Activated CD4-positive, alpha-beta T cell treated with anti-CD3 and anti-CD28 coated beads, Interleukin-2, amount 10 ng/mL, durations not matched to agents 24 days and 14 days (primary cell): ENCODE data around the gene EFCAB11. TPM values are rescaled to one million over a fixed set of nuclear protein-coding genes. Genes with fewer than 3 reads are reported as not detected.

ENCODE experiments used
- DNase-seq: peaks from one replicate; pipeline ENCODE4 v3.0.0; 2022
- H3K27ac Mint-ChIP-seq: one replicate; pipeline ENCODE4 v1.8.0; 2022; ENCODE audit warnings: mild to moderate bottlenecking, mixed read lengths
- H3K27me3 Mint-ChIP-seq: one replicate; pipeline ENCODE4 v1.8.0; 2022; ENCODE audit warnings: mixed read lengths
- H3K36me3 Mint-ChIP-seq: one replicate; pipeline ENCODE4 v1.8.0; 2022; ENCODE audit warnings: low read depth, mild to moderate bottlenecking, mixed read lengths
- H3K4me1 Mint-ChIP-seq: one replicate; pipeline ENCODE4 v1.8.0; 2021; ENCODE audit warnings: mixed read lengths
- H3K4me3 Mint-ChIP-seq: one replicate; pipeline ENCODE4 v1.8.0; 2022; ENCODE audit warnings: mild to moderate bottlenecking, moderate library complexity, mixed read lengths
- H3K9me3 Mint-ChIP-seq: one replicate; pipeline ENCODE4 v1.8.0; 2021; ENCODE audit warnings: mixed read lengths
- intact Hi-C: fragments of 100-400 bp; cut with micrococcal nuclease; formaldehyde crosslinking; loops from one replicate; pipeline ENCODE4 v1.15.1; 2023
- total RNA-seq: library from RNA; stranded (reverse); gene quantifications from 2 replicates; pipeline ENCODE4 v1.2.3, GENCODE V29; 2022

EFCAB11 gene
- total RNA-seq, 1 donor from 2014 or later, result 6.8 TPM

GRCh38 chr14:89952576-89952975 lies 2.0 kb downstream of the EFCAB11 start:
- Mint-ChIP-seq H3K27ac (no peak overlapping the region), H3K36me3 (peaks cover 16% of the 10 kb centered on the region), H3K27me3 (no peaks in the 10 kb centered on the region), H3K4me3 (no peak overlapping the region), H3K4me1 (peaks cover 28% of the 10 kb centered on the region), H3K9me3 (no peaks in the 10 kb centered on the region)
- intact Hi-C loops, result no loop called here
- DNase-seq, result no peak

GRCh38 chr14:89947344-89947743 lies 7.2 kb downstream of the EFCAB11 start:
- H3K36me3 Mint-ChIP-seq, result peaks cover 4% of the 10 kb centered on the region
- no peak overlapping the region for H3K27ac Mint-ChIP-seq
- no peak for DNase-seq
- no peaks in the 10 kb centered on the region for H3K9me3 Mint-ChIP-seq
- no peak overlapping the region for H3K4me3 Mint-ChIP-seq
- H3K4me1 Mint-ChIP-seq, result peaks cover 7% of the 10 kb centered on the region
- intact Hi-C loops, result no loop called here
- no peaks in the 10 kb centered on the region for H3K27me3 Mint-ChIP-seq

DNA sequence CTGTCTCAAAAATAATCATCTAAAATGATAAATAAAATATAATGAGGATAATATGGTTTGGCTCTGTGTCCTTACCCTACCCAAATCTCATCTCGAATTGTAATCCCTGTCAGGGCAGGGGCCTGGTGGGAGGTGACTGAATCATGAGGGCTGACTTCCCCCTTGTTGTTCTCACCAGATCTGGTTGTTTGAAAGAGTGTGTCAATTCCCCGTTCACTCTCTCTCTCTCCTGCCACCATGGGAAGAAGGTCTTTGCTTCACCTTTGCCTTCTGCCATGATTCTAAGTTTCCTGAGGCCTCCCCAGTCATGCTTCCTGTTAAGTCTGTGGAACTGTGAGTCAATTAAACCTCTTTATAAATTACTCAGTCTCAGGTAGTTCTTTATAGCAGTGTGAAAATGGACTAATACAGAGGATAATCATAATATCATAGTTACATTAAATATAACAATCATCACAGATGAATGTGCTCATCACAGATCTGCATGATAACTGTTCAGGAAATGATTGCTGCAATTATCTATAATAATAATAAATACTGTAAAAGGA lies 12.6 kb downstream of the EFCAB11 start:
- H3K27ac Mint-ChIP-seq, result peak overlapping the region; percentile 14
- intact Hi-C loops, result loop anchor here (2.0 kb wide), 1 partner anchor 119 kb away; the partner anchor contains the start of gene KCNK13
- peak; percentile 44 for DNase-seq
- H3K4me1 Mint-ChIP-seq, result peaks cover 4% of the 10 kb centered on the region
- H3K4me3 Mint-ChIP-seq, result no peak overlapping the region
- no peaks in the 10 kb centered on the region for H3K36me3 Mint-ChIP-seq
- no peaks in the 10 kb centered on the region for H3K27me3 Mint-ChIP-seq
- no peaks in the 10 kb centered on the region for H3K9me3 Mint-ChIP-seq

DNA sequence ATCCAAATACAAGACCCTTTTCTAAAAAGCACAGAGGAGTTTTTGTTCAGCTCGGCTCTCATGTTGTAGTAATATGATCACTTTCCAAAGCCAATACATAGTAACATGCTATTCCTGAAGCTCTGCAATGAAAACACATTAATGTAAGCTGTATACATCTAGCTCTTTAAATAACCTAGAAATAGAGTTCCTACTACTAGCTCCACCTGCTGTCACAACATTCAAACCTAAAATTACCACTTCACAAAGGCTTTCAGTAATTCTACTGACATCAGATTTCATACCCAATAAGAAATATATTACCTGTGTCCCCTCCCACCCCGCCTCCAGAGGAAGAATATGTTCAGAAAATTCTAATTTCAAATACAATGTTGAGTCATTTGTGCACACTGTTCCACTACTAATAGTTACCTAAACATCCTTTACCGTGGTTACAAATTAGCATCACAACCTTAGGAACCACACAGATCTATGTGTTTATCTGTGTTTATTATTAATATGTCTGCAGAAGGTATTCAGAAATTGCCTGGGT lies 17.8 kb downstream of the EFCAB11 start:
- no peaks in the 10 kb centered on the region for H3K9me3 Mint-ChIP-seq
- intact Hi-C loops, result no loop called here
- no peak overlapping the region for H3K27ac Mint-ChIP-seq
- no peak overlapping the region for H3K4me3 Mint-ChIP-seq
- no peak for DNase-seq
- H3K27me3 Mint-ChIP-seq, result no peaks in the 10 kb centered on the region
- peaks cover 2% of the 10 kb centered on the region for H3K4me1 Mint-ChIP-seq
- no peaks in the 10 kb centered on the region for H3K36me3 Mint-ChIP-seq

- Mint-ChIP-seq H3K4me3 (no peak overlapping the region), H3K36me3 (no peaks in the 10 kb centered on the region), H3K9me3 (no peaks in the 10 kb centered on the region), H3K4me1 (peaks cover 2% of the 10 kb centered on the region), H3K27me3 (no peaks in the 10 kb centered on the region), H3K27ac (no peak overlapping the region)
- no peak for DNase-seq
- intact Hi-C loops, result no loop called here
Observed at GRCh38 chr14:89933002-89933401, 21.5 kb downstream of the EFCAB11 start.

- Mint-ChIP-seq H3K27me3 (no peaks in the 10 kb centered on the region), H3K4me3 (no peak overlapping the region), H3K27ac (no peak overlapping the region), H3K4me1 (no peaks in the 10 kb centered on the region), H3K9me3 (no peaks in the 10 kb centered on the region), H3K36me3 (no peaks in the 10 kb centered on the region)
- DNase-seq, result peak; percentile 23
- intact Hi-C loops, result no loop called here
Observed at GRCh38 chr14:89927186-89927865, 27.2 kb downstream of the EFCAB11 start.

- no peak for DNase-seq
- H3K4me1 Mint-ChIP-seq, result no peaks in the 10 kb centered on the region
- H3K27me3 Mint-ChIP-seq, result no peaks in the 10 kb centered on the region
- H3K9me3 Mint-ChIP-seq, result no peaks in the 10 kb centered on the region
- H3K27ac Mint-ChIP-seq, result no peak overlapping the region
- H3K36me3 Mint-ChIP-seq, result no peaks in the 10 kb centered on the region
- intact Hi-C loops, result no loop called here
- no peak overlapping the region for H3K4me3 Mint-ChIP-seq
Observed at GRCh38 chr14:89926694-89927093, 27.8 kb downstream of the EFCAB11 start.

- intact Hi-C loops, result no loop called here
- H3K27ac Mint-ChIP-seq, result no peak overlapping the region
Observed at GRCh38 chr14:89924268-89924667, 30.3 kb downstream of the EFCAB11 start.

GRCh38 chr14:89922031-89922907 lies 32.3 kb downstream of the EFCAB11 start:
- Mint-ChIP-seq H3K36me3 (no peaks in the 10 kb centered on the region), H3K27ac (no peak overlapping the region), H3K4me3 (no peak overlapping the region), H3K9me3 (no peaks in the 10 kb centered on the region), H3K27me3 (no peaks in the 10 kb centered on the region), H3K4me1 (no peaks in the 10 kb centered on the region)
- intact Hi-C loops, result no loop called here
- DNase-seq, result peak; percentile 38

More at GRCh38 chr14:89924268-89924667, 30.3 kb downstream of the EFCAB11 start:
- no peaks in the 10 kb centered on the region for H3K27me3 Mint-ChIP-seq
- DNase-seq, result peak; percentile 31
- H3K9me3 Mint-ChIP-seq, result no peaks in the 10 kb centered on the region
- H3K36me3 Mint-ChIP-seq, result no peaks in the 10 kb centered on the region
- H3K4me3 Mint-ChIP-seq, result no peak overlapping the region
- H3K4me1 Mint-ChIP-seq, result no peaks in the 10 kb centered on the region

GRCh38 chr14:89921346-89921745 lies 33.2 kb downstream of the EFCAB11 start:
- no peak overlapping the region for H3K4me3 Mint-ChIP-seq
- H3K27me3 Mint-ChIP-seq, result no peaks in the 10 kb centered on the region
- no peaks in the 10 kb centered on the region for H3K36me3 Mint-ChIP-seq

DNA sequence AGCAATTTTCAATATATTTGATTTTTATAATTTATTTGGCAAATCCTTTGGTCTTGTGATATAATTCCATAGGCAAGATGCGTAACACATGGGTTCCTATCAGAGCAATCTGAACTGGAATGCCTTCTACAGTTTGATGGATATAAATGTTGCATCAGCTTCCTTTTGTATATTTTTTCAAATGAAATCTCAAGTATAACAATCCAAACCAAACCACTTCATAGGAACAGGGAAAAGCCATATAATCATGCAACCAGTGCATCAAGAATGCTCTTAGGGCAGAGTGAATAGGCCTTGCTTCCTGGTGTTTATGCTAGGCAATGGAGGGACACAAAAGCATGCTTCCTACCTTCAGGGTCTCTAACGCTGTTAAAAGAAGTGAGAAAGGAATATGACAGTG lies 34.5 kb downstream of the EFCAB11 start:
- intact Hi-C loops, result no loop called here
- no peak overlapping the region for H3K4me3 Mint-ChIP-seq
- H3K36me3 Mint-ChIP-seq, result no peaks in the 10 kb centered on the region
- no peaks in the 10 kb centered on the region for H3K9me3 Mint-ChIP-seq
- H3K4me1 Mint-ChIP-seq, result no peaks in the 10 kb centered on the region
- peaks cover 3% of the 10 kb centered on the region for H3K27me3 Mint-ChIP-seq
- no peak overlapping the region for H3K27ac Mint-ChIP-seq
- DNase-seq, result no peak

More at GRCh38 chr14:89921346-89921745, 33.2 kb downstream of the EFCAB11 start:
- no peak for DNase-seq
- Mint-ChIP-seq H3K4me1 (no peaks in the 10 kb centered on the region), H3K9me3 (no peaks in the 10 kb centered on the region), H3K27ac (no peak overlapping the region)
- intact Hi-C loops, result no loop called here

DNA sequence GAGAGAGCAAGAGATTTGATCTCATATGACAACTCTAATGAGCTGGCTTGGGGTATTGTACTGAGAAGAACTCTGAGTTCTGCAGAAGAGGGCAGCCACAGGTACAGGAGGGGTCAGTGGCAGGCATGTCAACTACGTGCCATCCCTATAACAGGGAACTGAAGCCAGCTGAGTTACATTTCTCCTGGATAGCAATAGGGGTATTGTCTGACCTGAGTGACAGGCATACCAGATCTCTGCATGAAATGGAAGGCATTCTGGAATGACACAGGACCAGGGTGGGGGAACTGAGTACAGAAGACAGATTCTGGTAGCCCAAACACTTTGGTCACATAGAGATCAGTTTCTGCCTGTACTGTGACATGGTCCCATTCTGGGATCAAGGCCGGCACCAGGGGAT lies 35.8 kb downstream of the EFCAB11 start:
- Mint-ChIP-seq H3K27me3 (peaks cover 5% of the 10 kb centered on the region), H3K4me3 (no peak overlapping the region), H3K4me1 (no peaks in the 10 kb centered on the region), H3K9me3 (no peaks in the 10 kb centered on the region), H3K27ac (no peak overlapping the region), H3K36me3 (no peaks in the 10 kb centered on the region)
- intact Hi-C loops, result loop anchor here (5.0 to 10.0 kb wide), 2 partner anchors 144 to 1251 kb away; no protein-coding TSS in a partner anchor
- no peak for DNase-seq

DNA sequence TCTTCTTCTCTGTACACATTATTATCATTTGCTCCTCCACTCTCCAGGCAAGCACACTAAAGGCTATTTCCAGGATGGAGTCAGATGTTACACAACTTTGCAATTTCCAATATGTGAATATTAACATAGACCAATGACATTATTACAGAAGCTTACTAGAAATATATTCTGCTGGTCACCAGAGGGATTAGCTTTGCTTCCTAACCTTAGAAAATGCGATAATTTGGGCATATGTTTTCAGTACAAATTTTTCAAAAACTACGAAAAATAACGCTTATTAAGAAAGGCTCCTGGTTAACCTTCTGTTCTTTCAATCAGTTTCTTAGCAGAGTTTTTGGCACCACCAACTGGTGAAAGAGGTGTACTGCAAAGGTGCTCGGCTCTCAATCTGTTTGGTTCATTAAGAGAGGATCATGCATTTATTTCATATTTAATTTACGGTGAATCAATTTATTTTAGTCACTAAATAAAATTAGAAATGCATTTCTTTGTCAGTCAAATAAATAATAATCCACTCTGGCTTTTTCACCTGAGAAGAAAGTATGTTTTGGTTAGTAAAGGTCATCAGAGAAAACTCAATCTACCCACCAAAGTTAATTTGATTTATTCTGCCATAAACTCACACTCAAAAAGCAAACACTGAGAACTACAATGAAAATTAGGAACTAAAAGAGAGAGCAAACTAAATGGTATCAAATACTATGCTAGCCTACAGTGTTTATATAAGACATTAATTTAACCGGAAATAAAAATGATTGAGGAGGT lies 39.2 kb downstream of the EFCAB11 start:
- H3K9me3 Mint-ChIP-seq, result no peaks in the 10 kb centered on the region

More for the DNA sequence above, 39.2 kb downstream of the EFCAB11 start:
- Mint-ChIP-seq H3K4me3 (no peak overlapping the region), H3K27ac (no peak overlapping the region), H3K27me3 (peaks cover 22% of the 10 kb centered on the region), H3K36me3 (no peaks in the 10 kb centered on the region), H3K4me1 (no peaks in the 10 kb centered on the region)
- DNase-seq, result peak; percentile 88
- intact Hi-C loops, result loop anchor here (2.0 to 10.0 kb wide), 4 partner anchors 140 to 1248 kb away; no protein-coding TSS in a partner anchor
